Fibroblast of lung (primary cell): ENCODE data around the gene DPP6. TPM values are rescaled to one million over a fixed set of nuclear protein-coding genes. Genes with fewer than 3 reads are reported as not detected.
A peak's percentile ranks its signal among the peaks of the same experiment; 100 is the strongest.

Source experiments
- DNase-seq, 2 donors: peaks; one replicate each; pipeline versions ENCODE4 v3.0.0 to v3.0.0-alpha.2; 2010; ENCODE audit warnings: low read depth in 2 of 2
- H2AFZ ChIP-seq: 2 replicates; pipeline ENCODE4 v1.5.1; 2012; ENCODE audit warnings: low read length, control low read depth, inconsistent platforms
- H3K27ac ChIP-seq: 2 replicates; pipeline ENCODE4 v1.5.1; 2011; ENCODE audit warnings: low read length, control low read depth; ENCODE audit not compliant: insufficient read depth
- H3K27me3 ChIP-seq: 2 replicates; pipeline ENCODE4 v1.5.1; 2011; ENCODE audit warnings: mild to moderate bottlenecking, low read length; ENCODE audit not compliant: control insufficient read depth, insufficient read depth
- H3K36me3 ChIP-seq: 2 replicates; pipeline ENCODE4 v1.5.1; 2011; ENCODE audit warnings: low read length; ENCODE audit not compliant: control insufficient read depth, insufficient read depth
- H3K4me1 ChIP-seq: 2 replicates; pipeline ENCODE4 v1.5.1; 2011; ENCODE audit warnings: low read length; ENCODE audit not compliant: control insufficient read depth, insufficient read depth; ENCODE audit errors: extremely low read depth
- H3K4me2 ChIP-seq: 2 replicates; pipeline ENCODE4 v1.5.1; 2011; ENCODE audit warnings: low read length, control low read depth; ENCODE audit not compliant: insufficient read depth; ENCODE audit errors: extremely low read depth
- H3K4me3 ChIP-seq, 4 experiments: fragments of 200-600 bp in 1 of 4; sonication (generic) in 1 of 4; replicated peaks in 1 of 4; 2 replicates each; pipeline ENCODE4 v1.5.1; 2011 to 2016; ENCODE audit warnings: low read length in 4 of 4, low read depth in 3 of 4, mild to moderate bottlenecking in 3 of 4, control low read depth in 2 of 4, inconsistent platforms in 1 of 4, mixed read lengths in 1 of 4; ENCODE audit not compliant: insufficient read depth in 1 of 4; ENCODE audit errors: control extremely low read depth in 1 of 4
- H3K79me2 ChIP-seq: 2 replicates; pipeline ENCODE4 v1.5.1; 2012; ENCODE audit warnings: mild to moderate bottlenecking, low read length, inconsistent platforms; ENCODE audit not compliant: control insufficient read depth, insufficient read depth
- H3K9ac ChIP-seq: 2 replicates; pipeline ENCODE4 v1.5.1; 2011; ENCODE audit warnings: mild to moderate bottlenecking, low read length, control low read depth; ENCODE audit not compliant: insufficient read depth
- H3K9me3 ChIP-seq: 2 replicates; pipeline ENCODE4 v1.5.1; 2012; ENCODE audit warnings: low read depth, low read length; ENCODE audit not compliant: control insufficient read depth, insufficient read depth
- H4K20me1 ChIP-seq: 2 replicates; pipeline ENCODE4 v1.5.1; 2011; ENCODE audit warnings: low read length; ENCODE audit not compliant: control insufficient read depth, insufficient read depth; ENCODE audit errors: extremely low read depth
- CTCF ChIP-seq, 2 donors: IDR thresholded peaks in 1 of 2; conservative IDR thresholded peaks in 1 of 2; 1 replicate in 1 of 2; 2 replicates in 1 of 2; pipeline ENCODE4 v1.5.1; 2011 to 2012; ENCODE audit warnings: low read length in 2 of 2, control low read depth in 1 of 2, inconsistent platforms in 1 of 2, low read depth in 1 of 2, mild to moderate bottlenecking in 1 of 2
- EZH2 ChIP-seq: IDR thresholded peaks from 2 replicates; pipeline ENCODE4 v1.5.1; 2012; ENCODE audit warnings: low read length, control low read depth, mild to moderate bottlenecking; ENCODE audit errors: missing control alignments
- polyA plus RNA-seq, 2 donors: library from polyadenylated mRNA; depleted of rRNA in 1 of 2; stranded (reverse) in 1 of 2; unstranded in 1 of 2; fragments of >200 nt; gene quantifications; 2 replicates each; pipeline ENCODE4 v1.2.1, GENCODE V29; 2011 to 2012; ENCODE audit warnings: missing spikeins in 1 of 2
- total RNA-seq: library from RNA; depleted of rRNA; stranded (reverse); fragments of >200 nt; gene quantifications from 2 replicates; pipeline ENCODE4 v1.2.1, GENCODE V29; 2014

DPP6 gene
- total and polyA plus RNA-seq, 2 donors (not counting 1 experiment from before 2014, with no cell fraction given) = not detected

- Histone ChIP-seq H3K9me3 (no peaks in the 10 kb centered on the region), H3K79me2 (no peaks in the 10 kb centered on the region)
Observed at GRCh38 chr7:154775681-154776080, 723.5 kb downstream of the DPP6 start.

DNA sequence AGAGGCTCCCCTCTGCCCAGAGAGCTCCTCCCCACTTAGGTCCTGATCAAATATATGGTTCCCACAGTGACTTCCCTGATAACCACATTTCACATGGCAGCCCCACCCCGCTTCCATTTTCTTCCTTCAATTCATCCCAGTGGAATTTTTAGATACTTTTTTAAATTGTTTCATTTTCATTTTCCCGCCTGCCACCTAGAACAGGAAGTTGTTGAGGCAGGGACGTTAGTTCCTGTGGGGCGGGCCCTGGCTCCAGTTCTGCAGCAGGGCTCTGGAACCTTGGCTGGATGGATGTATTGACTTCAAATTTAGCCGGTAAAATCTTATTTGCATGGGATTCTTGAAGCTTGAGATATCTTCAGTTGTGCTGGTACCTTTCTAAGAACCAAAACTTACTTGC lies 724.2 kb downstream of the DPP6 start:
- H3K4me1 ChIP-seq = no peaks in the 10 kb centered on the region
- no peaks in the 10 kb centered on the region for H4K20me1 ChIP-seq
- no peak overlapping the region for H2AFZ ChIP-seq
- no peaks in the 10 kb centered on the region for H3K27me3 ChIP-seq
- H3K9ac ChIP-seq = no peak overlapping the region
- no peak overlapping the region for H3K4me2 ChIP-seq
- no peak overlapping the region for H3K4me3 ChIP-seq
- H3K9me3 ChIP-seq = no peaks in the 10 kb centered on the region
- H3K27ac ChIP-seq = no peak overlapping the region
- no peaks in the 10 kb centered on the region for H3K79me2 ChIP-seq
- H3K36me3 ChIP-seq = no peaks in the 10 kb centered on the region
- TF ChIP-seq EZH2 (no peak), CTCF (conservative IDR thresholded peaks at IDR 0.05 in 1 of 2, IDR thresholded peaks at IDR 0.05 in 1 of 2; ENCODE audit: low read depth in 1 of 2, low read length in 2 of 2) (no peak)
- no peak for DNase-seq

More at GRCh38 chr7:154775681-154776080, 723.5 kb downstream of the DPP6 start:
- H3K36me3 ChIP-seq = no peaks in the 10 kb centered on the region
- H3K27me3 ChIP-seq = no peaks in the 10 kb centered on the region
- DNase-seq = no peak
- H2AFZ ChIP-seq = no peak overlapping the region
- H3K4me2 ChIP-seq = no peak overlapping the region
- no peaks in the 10 kb centered on the region for H4K20me1 ChIP-seq
- H3K4me1 ChIP-seq = no peaks in the 10 kb centered on the region
- H3K27ac ChIP-seq = no peak overlapping the region
- TF ChIP-seq CTCF (conservative IDR thresholded peaks at IDR 0.05 in 1 of 2, IDR thresholded peaks at IDR 0.05 in 1 of 2; ENCODE audit: low read depth in 1 of 2, low read length in 2 of 2) (no peak), EZH2 (no peak)
- H3K4me3 ChIP-seq = no peak overlapping the region
- H3K9ac ChIP-seq = no peak overlapping the region

- Histone ChIP-seq H3K79me2 (no peaks in the 10 kb centered on the region), H3K27ac (no peak overlapping the region), H4K20me1 (no peaks in the 10 kb centered on the region), H3K9ac (no peak overlapping the region), H3K9me3 (no peaks in the 10 kb centered on the region), H2AFZ (no peak overlapping the region), H3K27me3 (no peaks in the 10 kb centered on the region), H3K36me3 (no peaks in the 10 kb centered on the region), H3K4me3 (no peak overlapping the region), H3K4me1 (no peaks in the 10 kb centered on the region), H3K4me2 (no peak overlapping the region)
- TF ChIP-seq EZH2 = no peak
- TF ChIP-seq CTCF (conservative IDR thresholded peaks at IDR 0.05 in 1 of 2, IDR thresholded peaks at IDR 0.05 in 1 of 2; ENCODE audit: low read depth in 1 of 2, low read length in 2 of 2) = no peak
- DNase-seq = peak in 1 of 2 donors; percentile 92
Observed at GRCh38 chr7:154777023-154777422, 724.8 kb downstream of the DPP6 start.
